PC-3 (cell line): Measurements from ENCODE around the gene PDZRN3. TPM values are rescaled to one million over a fixed set of nuclear protein-coding genes. Genes with fewer than 3 reads are reported as not detected.

Source experiments
- ATAC-seq: fragments of 200-7000 bp; cut with Tn5 transposase; 2 replicates; pipeline ENCODE4 v1.9.1; 2020; ENCODE audit warnings: mild to moderate bottlenecking, moderate library complexity
- BruUV-seq: library from RNA; stranded (reverse); fragments of 400-500 nt; replicated peaks from 2 replicates; lab custom pipeline; 2021; lab: Mats Ljungman, UMichigan
- CTCF ChIA-PET: fragments of 300-600 bp; sonication (Branson Sonifier 250); formaldehyde crosslinking; loops from one replicate; lab custom pipeline; 2022; ENCODE audit warnings: antibody characterized with exemption; lab: Charles Lee
- POLR2A ChIA-PET: fragments of 300-600 bp; sonication (Branson Sonifier 250); formaldehyde crosslinking; loops from one replicate; lab custom pipeline; 2022; ENCODE audit warnings: antibody characterized with exemption; ENCODE audit not compliant: unreplicated experiment; lab: Charles Lee
- DNase-seq: peaks from one replicate; pipeline ENCODE4 v3.0.0-alpha.2; 2015
- H2AFZ ChIP-seq: fragments of 300-600 bp; sonication (generic); 2 replicates; pipeline ENCODE4 v1.6.0; 2016; ENCODE audit warnings: antibody characterized with exemption, low read length
- H3F3A ChIP-seq: fragments of 300-600 bp; sonication (generic); one replicate; pipeline ENCODE4 v1.6.0; 2017; ENCODE audit warnings: antibody characterized with exemption, low read length, control low read depth, mild to moderate bottlenecking; ENCODE audit not compliant: unreplicated experiment
- H3K27ac ChIP-seq: fragments of 300-600 bp; sonication (generic); 2 replicates; pipeline ENCODE4 v1.5.1; 2016; ENCODE audit warnings: mild to moderate bottlenecking, low read length
- H3K27me3 ChIP-seq: fragments of 300-600 bp; sonication (generic); 2 replicates; pipeline ENCODE4 v1.6.1; 2016; ENCODE audit warnings: low read length, mixed read lengths
- H3K36me3 ChIP-seq: fragments of 300-600 bp; sonication (generic); 2 replicates; pipeline ENCODE4 v1.6.1; 2016; ENCODE audit warnings: low read depth, mixed run types, low read length, mixed read lengths
- H3K4me1 ChIP-seq: fragments of 300-600 bp; sonication (generic); 2 replicates; pipeline ENCODE4 v1.5.1; 2016; ENCODE audit warnings: low read length; ENCODE audit not compliant: insufficient read depth
- H3K4me2 ChIP-seq: fragments of 300-600 bp; sonication (generic); 2 replicates; pipeline ENCODE4 v1.6.0; 2016; ENCODE audit warnings: low read length
- H3K4me3 ChIP-seq: fragments of 300-600 bp; sonication (generic); 2 replicates; pipeline ENCODE4 v1.5.1; 2016; ENCODE audit warnings: mild to moderate bottlenecking, low read length, mixed read lengths
- H3K79me2 ChIP-seq: fragments of 300-600 bp; sonication (generic); 2 replicates; pipeline ENCODE4 v1.6.1; 2017; ENCODE audit warnings: low read length, mixed read lengths
- H3K9ac ChIP-seq: fragments of 300-600 bp; sonication (generic); 2 replicates; pipeline ENCODE4 v1.6.0; 2016; ENCODE audit warnings: mild to moderate bottlenecking, low read length
- H3K9me2 ChIP-seq: fragments of 300-600 bp; sonication (generic); replicated peaks from 2 replicates; pipeline ENCODE4 v1.6.1; 2016; ENCODE audit warnings: mixed run types, low read length, mixed read lengths
- H3K9me3 ChIP-seq: fragments of 300-600 bp; sonication (generic); 2 replicates; pipeline ENCODE4 v1.6.1; 2016; ENCODE audit warnings: low read length, mixed read lengths
- H4K20me1 ChIP-seq: fragments of 300-600 bp; sonication (generic); 2 replicates; pipeline ENCODE4 v1.6.1; 2016; ENCODE audit warnings: low read length, mixed read lengths
- CTCF ChIP-seq: fragments of 300-600 bp; sonication (generic); conservative IDR thresholded peaks from 2 replicates; pipeline ENCODE4 v1.5.1; 2017; ENCODE audit warnings: antibody characterized with exemption, low read depth, mild to moderate bottlenecking, low read length
- EZH2 ChIP-seq: fragments of 300-600 bp; sonication (generic); IDR thresholded peaks from one replicate; pipeline ENCODE4 v1.6.1; 2017; ENCODE audit warnings: antibody characterized with exemption, mild to moderate bottlenecking, low read length; ENCODE audit not compliant: unreplicated experiment
- EZH2phosphoT487 ChIP-seq: fragments of 300-600 bp; sonication (generic); IDR thresholded peaks from 2 replicates; pipeline ENCODE4 v1.6.1; 2018; ENCODE audit warnings: mild to moderate bottlenecking, antibody characterized with exemption, low read length, borderline replicate concordance
- intact Hi-C: fragments of 100-400 bp; cut with micrococcal nuclease; formaldehyde crosslinking; loops from 2 replicates; pipeline ENCODE4 v1.9.0; 2023
- total RNA-seq: library from RNA; depleted of rRNA; stranded (reverse); fragments of >200 nt; gene quantifications from 2 replicates; pipeline ENCODE4 v1.2.3, GENCODE V29; 2014

PDZRN3 gene
- total RNA-seq, 1 experiment from 2014 or later: not detected

- Histone ChIP-seq H3K9ac (no peak overlapping the region), H3K4me2 (no peak overlapping the region), H3K36me3 (no peaks in the 10 kb centered on the region), H3K79me2 (no peaks in the 10 kb centered on the region), H3F3A (no peaks in the 10 kb centered on the region), H4K20me1 (no peaks in the 10 kb centered on the region), H3K9me2 (no peaks in the 10 kb centered on the region), H3K4me1 (no peaks in the 10 kb centered on the region), H3K4me3 (no peak overlapping the region), H3K27me3 (peaks cover 2% of the 10 kb centered on the region; the same call in 1 of the 2 replicates), H3K9me3 (0 out of 2 replicates have a peak, but pooled peaks cover 5% of the 10 kb centered on the region), H3K27ac (no peak overlapping the region), H2AFZ (no peak overlapping the region)
- intact Hi-C loops: no loop called here
- no peak for ATAC-seq
- no TSS peak for BruUV-seq
- ChIA-PET CTCF (no interaction called here), POLR2A (no interaction called here)
- TF ChIP-seq CTCF (no peak), EZH2 (no peak), EZH2phosphoT487 (no peak)
- no peak for DNase-seq
Measured at GRCh38 chr3:73389117-73389813, 235.5 kb downstream of the PDZRN3 start.

- ATAC-seq (no peak), DNase-seq (no peak)
- Histone ChIP-seq H3K9me2 (no peaks in the 10 kb centered on the region), H3K4me2 (no peak overlapping the region), H3K79me2 (no peaks in the 10 kb centered on the region), H3K36me3 (no peaks in the 10 kb centered on the region), H4K20me1 (no peaks in the 10 kb centered on the region), H3K27ac (no peak overlapping the region), H3K9me3 (0 out of 2 replicates have a peak, but pooled peaks cover 5% of the 10 kb centered on the region), H3K4me3 (no peak overlapping the region), H3K4me1 (no peaks in the 10 kb centered on the region), H2AFZ (no peak overlapping the region), H3K9ac (no peak overlapping the region), H3K27me3 (no peaks in the 10 kb centered on the region), H3F3A (no peaks in the 10 kb centered on the region)
- intact Hi-C loops: no loop called here
- ChIA-PET CTCF (no interaction called here), POLR2A (no interaction called here)
- BruUV-seq: no TSS peak
- no peak for TF ChIP-seq EZH2
- TF ChIP-seq CTCF: no peak
- no peak for TF ChIP-seq EZH2phosphoT487
Measured at GRCh38 chr3:73385568-73385967, 239.2 kb downstream of the PDZRN3 start.
